HEK293T (cell line): ENCODE data around the gene TGM6.

Source experiments
- CTCF ChIA-PET: fragments of 350-600 bp; formaldehyde crosslinking; extraction: SDS; loops from one replicate; lab custom pipeline; 2021; ENCODE audit warnings: antibody characterized with exemption, inconsistent platforms; lab: Yijun Ruan, JAX
- POLR2A ChIA-PET: fragments of 350-600 bp; formaldehyde crosslinking; extraction: SDS; loops from one replicate; lab custom pipeline; 2020; ENCODE audit warnings: antibody characterized with exemption, inconsistent platforms; lab: Yijun Ruan, JAX
- DNase-seq: peaks from one replicate; pipeline ENCODE4 v3.0.0; 2012; ENCODE audit warnings: mixed read lengths; ENCODE audit errors: extremely low spot score
- ARNT ChIP-seq: fragments of 450-650 bp; IDR thresholded peaks from 2 replicates; pipeline ENCODE4 v1.6.1; 2017; ENCODE audit warnings: mild to moderate bottlenecking
- BHLHE40 ChIP-seq: fragments of 450-650 bp; IDR thresholded peaks from 2 replicates; pipeline ENCODE4 v1.6.1; 2016; ENCODE audit warnings: mild to moderate bottlenecking, moderate library complexity, borderline replicate concordance
- CTBP1 ChIP-seq: fragments of 450-650 bp; IDR thresholded peaks from 2 replicates; pipeline ENCODE4 v1.6.1; 2016; ENCODE audit warnings: borderline replicate concordance
- ELF4 ChIP-seq: fragments of 450-650 bp; IDR thresholded peaks from 2 replicates; pipeline ENCODE4 v1.6.1; 2017; ENCODE audit warnings: antibody characterized with exemption
- FOXA1 ChIP-seq: fragments of 450-650 bp; IDR thresholded peaks from 2 replicates; pipeline ENCODE4 v1.6.1; 2016; ENCODE audit warnings: mild to moderate bottlenecking
- FOXK2 ChIP-seq: fragments of 450-650 bp; IDR thresholded peaks from 2 replicates; pipeline ENCODE4 v1.6.1; 2016; ENCODE audit warnings: mild to moderate bottlenecking
- FOXM1 ChIP-seq: fragments of 450-650 bp; IDR thresholded peaks from 2 replicates; pipeline ENCODE4 v1.6.1; 2017; ENCODE audit warnings: mild to moderate bottlenecking, borderline replicate concordance
- HDGF ChIP-seq: fragments of 450-650 bp; IDR thresholded peaks from 2 replicates; pipeline ENCODE4 v1.6.1; 2017; ENCODE audit warnings: antibody characterized with exemption, borderline replicate concordance
- L3MBTL2 ChIP-seq: fragments of 450-650 bp; conservative IDR thresholded peaks from 2 replicates; pipeline ENCODE4 v1.6.1; 2016; ENCODE audit warnings: mild to moderate bottlenecking
- LEF1 ChIP-seq: fragments of 450-650 bp; IDR thresholded peaks from 2 replicates; pipeline ENCODE4 v1.6.1; 2017; ENCODE audit warnings: mild to moderate bottlenecking, borderline replicate concordance
- NFRKB ChIP-seq: fragments of 450-650 bp; IDR thresholded peaks from 2 replicates; pipeline ENCODE4 v1.6.1; 2016; ENCODE audit warnings: mild to moderate bottlenecking, moderate library complexity
- SP1 ChIP-seq: fragments of 450-650 bp; IDR thresholded peaks from 2 replicates; pipeline ENCODE4 v1.6.1; 2017
- SUZ12 ChIP-seq: fragments of 450-650 bp; IDR thresholded peaks from 2 replicates; pipeline ENCODE4 v1.6.1; 2016; ENCODE audit warnings: mild to moderate bottlenecking
- TARDBP ChIP-seq: fragments of 450-650 bp; IDR thresholded peaks from 2 replicates; pipeline ENCODE4 v1.6.1; 2016
- ZNF384 ChIP-seq: fragments of 450-650 bp; IDR thresholded peaks from 2 replicates; pipeline ENCODE4 v1.6.1; 2016
- TF ChIP-seq, protein P1 (sequence below): fragments of 450-650 bp; IDR thresholded peaks from 2 replicates; pipeline ENCODE4 v1.6.1; 2016

TGM6 gene

GRCh38 chr20:2336471-2336870 is 44.2 kb upstream of the TGM6 start:
- POLR2A ChIA-PET = no interaction called here
- CTCF ChIA-PET = no interaction called here
- TF ChIP-seq FOXK2 (no peak), ARNT (no peak), ELF4 (no peak), SUZ12 (no peak), TARDBP (no peak), FOXA1 (no peak)
- no peak for DNase-seq

DNA sequence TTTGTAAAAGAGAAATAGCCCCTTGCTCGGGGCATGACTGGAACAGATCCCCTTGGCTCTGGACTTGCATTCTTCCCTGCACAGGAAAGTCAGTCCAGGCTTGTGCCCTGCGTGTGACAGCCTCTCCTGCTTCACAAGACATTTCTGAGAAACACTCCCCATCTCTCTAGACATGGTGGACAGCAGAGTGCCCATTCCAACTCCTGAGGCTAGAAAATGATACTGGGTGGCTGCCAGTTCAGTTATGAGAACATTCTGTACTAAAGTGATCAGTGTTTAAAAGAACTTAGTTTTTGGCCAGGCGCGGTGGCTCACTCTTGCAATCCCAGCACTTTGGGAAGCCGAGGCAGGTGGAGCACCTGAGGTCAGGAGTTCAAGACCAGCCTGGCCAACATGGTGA is 43.6 kb upstream of the TGM6 start:
- CTCF ChIA-PET = no interaction called here
- no peak for DNase-seq

DNA sequence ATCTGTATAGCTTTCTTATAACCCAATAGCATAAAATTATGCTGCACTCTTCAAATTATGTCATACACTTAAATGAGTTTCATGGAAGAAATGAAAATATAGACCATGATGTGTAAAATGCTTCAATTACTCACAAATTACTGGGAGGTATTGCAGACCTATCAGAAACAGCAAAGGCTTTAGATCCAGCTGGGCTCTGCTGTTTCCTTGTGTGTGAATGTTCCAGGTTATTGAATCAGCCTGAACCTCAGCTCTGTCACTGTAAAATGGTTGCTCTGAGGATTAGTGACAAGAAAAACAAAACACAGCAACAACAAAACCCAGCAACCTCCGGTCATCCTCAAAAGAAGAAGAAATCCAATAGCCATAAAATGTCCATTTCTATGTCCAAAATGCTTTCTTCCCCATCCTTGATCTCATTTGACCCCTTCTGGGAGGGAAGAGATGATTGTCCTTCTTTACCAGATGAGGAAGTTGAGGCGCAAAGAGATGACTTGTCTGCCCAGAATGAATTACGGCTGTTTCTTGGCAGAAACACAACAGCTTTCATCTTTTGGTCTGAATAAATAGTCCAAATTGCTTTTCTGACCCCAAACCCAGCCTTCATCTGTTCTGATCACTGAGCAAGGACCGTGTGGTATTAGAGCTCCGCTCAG is 42.2 kb upstream of the TGM6 start:
- DNase-seq = no peak
- CTCF ChIA-PET = no interaction called here
- POLR2A ChIA-PET = no interaction called here
- no peak for TF ChIP-seq SP1
- TF ChIP-seq SUZ12 = no peak
- no peak for TF ChIP-seq LEF1
- TF ChIP-seq L3MBTL2 = no peak

More for the DNA sequence above, 43.6 kb upstream of the TGM6 start:
- POLR2A ChIA-PET = no interaction called here
- TF ChIP-seq SUZ12 (no peak), NFRKB (no peak), FOXM1 (no peak), CTBP1 (no peak), HDGF (no peak), TARDBP (no peak), ARNT (no peak), ZNF384 (no peak), LEF1 (no peak), FOXK2 (no peak), L3MBTL2 (no peak)
- TF ChIP-seq, protein P1, sequence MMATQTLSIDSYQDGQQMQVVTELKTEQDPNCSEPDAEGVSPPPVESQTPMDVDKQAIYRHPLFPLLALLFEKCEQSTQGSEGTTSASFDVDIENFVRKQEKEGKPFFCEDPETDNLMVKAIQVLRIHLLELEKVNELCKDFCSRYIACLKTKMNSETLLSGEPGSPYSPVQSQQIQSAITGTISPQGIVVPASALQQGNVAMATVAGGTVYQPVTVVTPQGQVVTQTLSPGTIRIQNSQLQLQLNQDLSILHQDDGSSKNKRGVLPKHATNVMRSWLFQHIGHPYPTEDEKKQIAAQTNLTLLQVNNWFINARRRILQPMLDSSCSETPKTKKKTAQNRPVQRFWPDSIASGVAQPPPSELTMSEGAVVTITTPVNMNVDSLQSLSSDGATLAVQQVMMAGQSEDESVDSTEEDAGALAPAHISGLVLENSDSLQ = no peak

DNA sequence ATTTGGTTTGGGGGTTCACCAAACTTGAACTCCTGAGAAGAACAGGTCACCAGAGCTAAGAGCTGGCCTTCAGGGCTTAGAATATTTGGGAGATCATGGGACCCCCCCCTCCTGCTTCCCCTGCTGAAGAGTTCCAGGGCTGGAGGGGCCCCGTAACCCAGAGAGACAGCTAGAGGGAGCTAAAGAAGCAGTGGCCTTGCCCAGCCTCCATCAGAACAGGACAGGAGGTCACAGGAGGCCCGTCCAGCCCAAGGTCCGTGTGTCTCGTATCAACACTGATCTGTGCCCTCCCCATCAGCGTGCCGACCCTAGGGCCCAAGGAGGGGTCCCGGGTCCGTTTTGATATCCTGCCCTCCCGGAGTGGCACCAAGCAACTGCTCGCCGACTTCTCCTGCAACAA is 40.6 kb upstream of the TGM6 start:
- POLR2A ChIA-PET = no interaction called here
- no peak for DNase-seq
- CTCF ChIA-PET = no interaction called here
- TF ChIP-seq FOXK2 (no peak), ZNF384 (no peak), FOXM1 (no peak), CTBP1 (no peak), L3MBTL2 (no peak)

- TF ChIP-seq L3MBTL2 = no peak
- no peak for TF ChIP-seq CTBP1
- no peak for TF ChIP-seq SP1
- no peak for TF ChIP-seq ELF4
- no peak for TF ChIP-seq ARNT
- TF ChIP-seq, protein P1 = no peak
- TF ChIP-seq TARDBP = no peak
- no peak for TF ChIP-seq LEF1
- TF ChIP-seq FOXM1 = no peak
- no peak for TF ChIP-seq HDGF
- no peak for TF ChIP-seq ZNF384
- TF ChIP-seq BHLHE40 = no peak
- no peak for TF ChIP-seq NFRKB
- TF ChIP-seq FOXK2 = no peak
- no peak for TF ChIP-seq SUZ12
- TF ChIP-seq FOXA1 = no peak
- POLR2A ChIA-PET = no interaction called here
- DNase-seq = no peak
- CTCF ChIA-PET = no interaction called here
Measured at GRCh38 chr20:2340823-2341222, 39.9 kb upstream of the TGM6 start.

- ChIA-PET POLR2A (no interaction called here), CTCF (no interaction called here)
- no peak for TF ChIP-seq CTBP1
- TF ChIP-seq FOXM1 = no peak
- TF ChIP-seq ELF4 = no peak
- no peak for DNase-seq
Measured at GRCh38 chr20:2341336-2341735, 39.4 kb upstream of the TGM6 start.

DNA sequence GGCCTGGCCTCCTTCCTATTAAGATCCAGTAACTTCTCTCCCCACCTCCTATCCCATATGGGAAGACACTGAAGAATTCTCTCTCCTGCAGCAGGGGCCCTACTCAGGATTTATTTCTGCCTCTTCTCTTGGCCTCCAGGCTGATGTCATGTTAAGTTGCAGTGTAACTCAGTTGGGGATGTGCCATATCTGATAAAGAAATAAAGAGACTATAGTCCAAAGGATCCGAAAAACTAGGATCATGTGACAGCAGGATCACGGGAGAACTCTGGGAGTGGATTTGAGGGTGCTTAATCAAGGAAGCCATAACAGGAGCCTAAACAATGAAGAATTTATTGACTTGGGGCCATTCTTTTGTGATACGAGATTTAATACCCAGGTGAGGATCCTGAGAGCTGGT is 38.5 kb upstream of the TGM6 start:
- ChIA-PET POLR2A (no interaction called here), CTCF (no interaction called here)
- no peak for DNase-seq
- TF ChIP-seq FOXM1 (no peak), ELF4 (no peak), FOXK2 (no peak), NFRKB (no peak), L3MBTL2 (no peak), BHLHE40 (no peak)

DNA sequence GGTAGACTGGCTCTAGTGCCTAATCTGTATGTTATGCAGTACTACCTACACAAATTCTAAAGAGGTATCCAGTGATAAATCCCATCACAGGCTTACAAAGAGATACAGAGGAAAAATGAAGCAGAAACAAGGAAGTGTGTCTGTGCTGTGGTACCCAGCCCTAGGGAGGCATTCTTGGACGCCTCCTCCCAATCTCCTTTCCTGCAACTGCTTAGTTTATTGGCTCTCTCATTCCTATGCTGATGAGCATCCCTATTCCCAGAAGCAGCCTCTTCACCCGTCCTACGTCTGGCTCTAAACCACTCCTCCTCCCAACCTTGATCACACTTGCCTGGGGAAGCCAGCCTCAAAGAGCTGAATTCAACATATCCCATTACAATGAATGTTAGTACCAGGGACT is 34.5 kb upstream of the TGM6 start:
- no peak for DNase-seq
- POLR2A ChIA-PET = no interaction called here
- TF ChIP-seq ZNF384 = no peak
- CTCF ChIA-PET = no interaction called here
